Activated CD4-positive, alpha-beta T cell treated with anti-CD3 and anti-CD28 coated beads for 24 hours (primary cell): ENCODE data around the gene SEH1L.
"Not testable (repeated sequence)": the region's sequence is repeated elsewhere in the genome, so short reads cannot be mapped to it uniquely, and the experiment has no call there.

ENCODE experiments used
- DNase-seq, 2 donors: peaks; one replicate each; pipeline ENCODE4 v3.0.0-alpha.2; 2020; ENCODE audit warnings: low read depth in 2 of 2

The SEH1L gene

DNA sequence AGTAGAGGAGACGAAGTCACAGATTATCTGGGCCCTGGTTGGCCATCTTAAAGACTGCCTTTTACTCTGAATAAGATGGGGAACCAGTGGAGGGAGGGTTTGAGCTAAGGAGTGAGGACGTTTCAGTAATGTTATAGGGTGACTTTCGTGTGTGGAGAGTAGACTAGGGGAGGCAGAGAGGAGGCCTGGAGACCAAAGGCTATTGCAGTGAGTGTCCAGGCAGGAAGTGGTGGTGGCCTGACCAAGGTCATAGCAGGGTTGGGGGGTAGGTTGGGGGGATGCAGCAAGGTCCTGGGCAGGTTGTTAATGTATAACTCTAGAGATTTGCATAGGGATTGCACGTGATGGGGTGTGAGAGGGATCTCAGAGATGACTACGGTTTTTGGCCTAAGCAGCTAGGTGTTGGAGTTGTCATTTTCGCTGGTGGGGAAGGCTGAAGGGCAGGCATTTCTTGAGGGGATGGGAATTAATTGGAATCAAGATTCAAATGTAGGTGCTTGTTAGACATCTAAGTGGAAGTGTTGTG is 48.2 kb downstream of the SEH1L start:
- no peak for DNase-seq

DNA sequence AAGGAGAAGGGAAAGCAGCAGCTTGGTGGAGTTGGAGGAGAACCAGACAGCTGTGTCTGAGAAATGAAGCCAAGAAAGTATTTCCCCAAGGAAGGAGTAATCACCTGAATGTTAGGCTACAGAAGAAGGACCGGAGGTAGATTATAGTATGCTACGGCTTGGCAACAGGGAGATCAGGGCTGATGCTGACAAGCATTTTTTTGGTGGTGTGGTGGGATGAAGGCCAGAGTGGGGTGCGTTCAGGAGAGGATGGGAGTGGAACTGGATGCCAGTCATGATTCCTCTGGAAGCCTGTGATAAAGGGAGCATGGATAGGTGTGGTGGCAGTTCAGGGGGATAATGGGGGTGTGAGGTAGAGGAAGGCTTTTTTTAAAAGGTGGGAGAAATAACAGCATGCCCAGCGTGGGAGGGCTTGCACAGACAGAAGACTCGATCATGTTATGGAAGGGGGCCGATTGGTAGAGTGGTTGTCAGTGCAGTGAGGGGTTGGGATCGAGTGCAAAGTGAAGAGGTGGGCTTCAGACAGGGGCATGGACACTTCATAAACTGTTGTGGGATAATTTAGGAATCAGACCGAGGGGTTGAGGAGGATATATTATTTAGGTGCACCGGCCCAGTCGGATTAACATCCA is 49.0 kb downstream of the SEH1L start:
- no peak for DNase-seq

DNA sequence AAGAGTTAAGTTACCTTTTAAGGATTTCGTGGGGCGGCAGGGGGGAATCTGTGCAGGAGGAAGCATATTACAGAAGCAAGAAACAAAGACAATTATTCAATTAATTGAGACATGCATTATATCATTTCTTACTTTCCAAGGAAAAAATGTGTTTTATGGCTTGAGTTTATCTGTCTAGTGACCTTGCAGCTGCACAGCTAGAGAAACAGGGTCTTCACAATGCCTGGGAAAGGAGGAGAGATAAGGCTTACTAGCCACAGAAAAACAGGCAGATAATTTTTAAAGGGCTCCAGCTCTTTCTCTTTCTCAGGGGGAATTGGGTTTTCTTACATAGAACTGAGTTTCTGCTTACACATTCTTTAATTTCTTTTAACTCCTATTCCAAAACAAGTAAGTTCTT is 49.5 kb downstream of the SEH1L start:
- not testable (repeated sequence) for DNase-seq

DNA sequence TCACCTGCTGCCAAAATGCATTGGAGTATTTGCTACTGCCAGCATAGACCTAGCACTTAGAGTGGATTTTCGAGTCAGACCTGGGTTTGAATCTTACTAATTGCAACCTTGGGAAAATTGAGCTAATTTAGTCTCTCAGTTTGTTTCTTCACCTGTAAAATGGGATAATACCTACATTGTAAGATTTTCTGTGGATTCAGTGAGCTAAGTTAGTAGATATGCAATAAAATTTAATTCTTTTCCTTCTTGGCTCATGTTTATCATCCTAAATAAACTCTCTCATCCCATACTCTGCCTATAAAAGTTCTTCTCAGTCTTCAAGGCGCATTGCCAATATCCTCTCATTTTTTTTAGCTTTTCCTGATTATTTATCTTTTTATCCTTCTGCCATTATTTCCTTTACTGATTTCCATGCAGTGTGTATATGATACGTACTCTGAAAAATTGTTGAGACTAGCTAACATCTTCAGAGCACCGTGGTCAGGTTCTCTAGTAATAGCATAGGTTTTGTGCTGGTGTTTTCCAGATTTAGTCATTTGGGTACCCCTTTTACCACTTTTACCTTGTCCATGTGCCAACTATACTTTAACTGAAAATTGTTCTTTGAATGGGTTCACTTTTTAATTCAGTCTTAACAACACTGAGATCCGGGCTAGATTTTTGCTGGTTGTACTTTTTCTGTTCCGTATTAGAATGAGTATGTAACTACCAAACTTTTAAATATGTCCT is 50.7 kb downstream of the SEH1L start:
- DNase-seq, result no peak

DNA sequence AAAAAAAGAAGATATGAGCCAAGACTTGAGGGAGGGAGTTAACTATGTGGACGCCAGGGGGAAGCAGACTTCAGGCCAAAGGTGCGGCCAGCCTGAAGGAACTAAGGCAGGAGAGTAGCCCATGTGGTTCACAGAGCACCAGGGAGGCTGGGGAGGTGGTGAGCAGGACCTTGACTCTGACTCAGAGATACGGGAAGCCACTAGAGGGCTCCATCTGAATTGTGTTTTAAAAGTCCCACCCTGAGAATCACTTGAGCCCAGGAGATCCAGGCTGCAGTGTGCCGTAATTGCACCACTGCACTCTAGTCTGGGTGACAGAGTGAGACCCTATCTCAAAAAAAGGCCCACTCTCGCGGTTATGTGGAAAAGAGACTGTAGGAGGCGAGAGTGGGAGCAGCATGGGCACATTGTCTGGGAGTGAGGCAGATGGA is 55.7 kb downstream of the SEH1L start:
- DNase-seq, result no peak

DNA sequence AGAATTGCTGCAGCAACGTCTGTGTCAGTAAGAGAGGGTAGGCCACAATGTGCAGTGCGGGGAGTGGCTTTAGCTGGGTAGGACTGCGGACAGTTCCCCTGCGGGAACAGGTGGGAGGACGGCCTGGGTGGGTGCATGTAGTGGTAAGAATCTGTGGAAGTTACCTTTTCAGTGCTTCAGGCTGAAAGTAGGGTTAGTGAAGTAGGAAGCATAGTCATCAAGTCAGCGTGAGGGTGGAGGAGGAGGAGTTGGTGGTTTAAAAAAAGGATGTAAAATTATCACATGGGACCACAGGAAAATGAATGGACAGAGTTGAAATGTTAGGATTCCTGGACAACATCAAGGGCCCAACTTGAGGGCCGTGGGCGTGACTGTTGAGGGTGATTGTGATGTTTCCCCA is 56.6 kb downstream of the SEH1L start:
- DNase-seq, result no peak

DNA sequence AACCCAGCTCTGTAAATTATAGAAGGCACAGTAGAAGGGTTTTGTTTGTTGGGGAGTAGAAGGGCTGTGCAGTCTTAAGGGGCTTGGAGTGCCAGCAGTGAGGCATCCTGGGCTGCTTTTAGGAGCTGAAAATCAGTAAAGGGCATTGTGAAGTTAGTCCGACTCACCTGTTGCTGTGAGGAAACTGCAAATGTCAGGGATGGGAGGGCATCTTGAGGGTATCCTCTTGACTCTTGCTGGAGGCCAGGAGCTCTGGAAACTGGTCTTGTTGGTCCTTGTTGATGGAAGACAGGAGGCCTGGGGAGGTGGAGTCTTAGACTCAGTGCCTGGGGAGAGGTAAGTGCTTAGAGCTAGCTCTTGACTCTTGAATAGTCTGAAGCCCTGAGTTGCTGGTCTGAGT is 57.5 kb downstream of the SEH1L start:
- no peak for DNase-seq

DNA sequence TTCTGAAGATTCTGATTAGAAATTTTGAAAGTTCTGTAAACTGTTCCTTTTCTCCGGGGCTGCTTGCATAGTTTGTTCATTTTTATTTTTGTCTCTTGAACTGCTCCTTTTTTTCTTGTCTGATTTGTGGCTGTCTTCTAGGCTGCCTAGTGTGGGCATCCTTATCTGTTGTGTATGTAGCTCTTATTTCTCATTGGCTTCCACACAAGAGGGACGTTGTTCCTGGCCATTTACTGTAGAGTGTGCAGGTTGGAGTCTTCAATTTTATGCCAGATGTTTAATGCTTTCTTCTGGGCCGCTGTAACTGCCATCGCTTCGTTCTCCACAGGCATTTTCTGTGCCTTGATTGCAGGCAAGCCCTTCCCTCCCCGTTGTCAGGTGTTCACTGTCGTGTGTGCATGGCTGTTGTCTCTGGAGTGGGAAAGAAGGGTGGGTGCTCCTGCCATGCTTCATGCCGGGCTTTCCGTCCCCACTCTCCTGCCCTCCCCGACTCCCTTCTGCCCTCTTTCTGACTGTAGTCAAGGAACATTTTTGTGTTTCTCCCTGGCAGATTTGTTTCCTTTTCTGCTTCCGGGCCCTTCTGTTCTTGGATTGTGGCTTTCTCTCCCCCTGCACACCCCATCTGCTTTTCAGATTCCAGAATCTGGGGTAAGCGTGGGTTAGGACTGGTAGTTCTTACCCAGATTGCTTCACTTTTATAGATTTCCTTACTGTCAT is 58.9 kb downstream of the SEH1L start:
- no peak for DNase-seq

DNA sequence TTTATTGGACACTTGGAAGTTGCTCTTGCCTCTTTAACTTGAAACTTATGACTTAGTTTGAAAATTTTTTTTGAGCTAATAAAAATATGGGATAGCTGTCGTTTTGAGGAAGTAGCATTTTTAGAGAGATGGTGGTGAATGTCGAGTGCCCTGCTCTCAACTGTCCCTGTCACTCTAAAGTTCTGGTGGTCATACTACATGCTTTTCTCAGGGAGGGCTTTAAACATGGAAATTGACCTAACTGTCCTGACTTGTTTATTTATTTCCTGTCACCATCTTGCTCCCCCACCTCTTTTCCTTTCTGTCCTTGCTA is 59.4 kb downstream of the SEH1L start:
- DNase-seq, result no peak

DNA sequence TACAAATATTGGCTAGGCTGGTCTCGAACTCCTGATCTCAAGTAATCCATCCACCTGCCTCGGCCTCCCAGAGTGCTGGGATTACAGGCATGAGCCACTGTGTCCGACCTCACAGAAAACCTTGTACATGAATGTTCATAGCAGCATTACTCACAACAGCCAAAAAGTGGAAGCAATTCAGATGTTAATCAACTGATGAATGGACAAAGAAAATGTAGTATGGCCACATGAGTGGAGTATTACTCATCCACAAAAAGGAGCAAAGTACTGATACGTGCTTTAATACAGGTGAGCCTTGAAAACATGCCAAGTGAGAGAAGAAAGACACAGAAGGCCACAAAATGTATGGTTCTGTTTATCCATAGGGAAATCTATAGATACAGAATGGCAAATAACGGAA is 63.9 kb downstream of the SEH1L start:
- no peak for DNase-seq

DNA sequence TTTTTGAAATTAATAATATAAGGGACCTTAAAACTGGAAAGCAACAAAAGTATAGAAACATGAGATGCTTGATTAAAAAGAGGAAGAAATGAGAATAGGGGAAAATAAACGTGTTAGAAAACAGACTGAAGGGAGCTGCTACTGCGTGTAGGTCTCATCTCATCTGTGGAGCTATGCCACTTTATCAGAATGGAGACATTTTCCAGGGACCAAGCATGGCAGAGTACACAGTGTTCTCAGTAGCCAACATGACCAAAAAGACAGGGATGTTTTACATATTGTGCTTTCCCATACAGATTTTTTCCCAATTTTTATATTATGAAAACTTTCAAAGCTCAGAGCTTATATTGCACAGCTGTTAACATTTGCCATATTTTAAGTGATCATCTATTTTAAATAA is 66.4 kb downstream of the SEH1L start:
- no peak for DNase-seq

DNA sequence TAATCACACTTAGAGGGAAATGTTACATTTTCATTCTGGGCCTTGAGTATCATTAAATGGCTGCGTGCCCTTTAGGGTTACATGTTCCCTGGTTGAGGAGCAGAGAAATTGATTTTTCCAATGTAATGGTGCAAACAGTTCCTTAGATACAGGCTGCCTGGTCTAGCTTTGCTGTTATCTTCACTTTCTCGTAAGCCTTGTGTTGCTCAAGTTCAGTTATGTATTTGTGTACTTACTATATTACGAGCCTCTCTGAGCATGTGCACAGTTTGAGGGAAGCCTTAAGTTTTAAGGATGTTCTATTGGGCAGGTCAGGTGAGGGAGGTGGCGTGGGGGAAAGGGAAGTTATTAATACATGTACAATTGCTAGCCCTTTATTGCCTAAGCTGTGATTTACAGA is 67.0 kb downstream of the SEH1L start:
- DNase-seq, result no peak

DNA sequence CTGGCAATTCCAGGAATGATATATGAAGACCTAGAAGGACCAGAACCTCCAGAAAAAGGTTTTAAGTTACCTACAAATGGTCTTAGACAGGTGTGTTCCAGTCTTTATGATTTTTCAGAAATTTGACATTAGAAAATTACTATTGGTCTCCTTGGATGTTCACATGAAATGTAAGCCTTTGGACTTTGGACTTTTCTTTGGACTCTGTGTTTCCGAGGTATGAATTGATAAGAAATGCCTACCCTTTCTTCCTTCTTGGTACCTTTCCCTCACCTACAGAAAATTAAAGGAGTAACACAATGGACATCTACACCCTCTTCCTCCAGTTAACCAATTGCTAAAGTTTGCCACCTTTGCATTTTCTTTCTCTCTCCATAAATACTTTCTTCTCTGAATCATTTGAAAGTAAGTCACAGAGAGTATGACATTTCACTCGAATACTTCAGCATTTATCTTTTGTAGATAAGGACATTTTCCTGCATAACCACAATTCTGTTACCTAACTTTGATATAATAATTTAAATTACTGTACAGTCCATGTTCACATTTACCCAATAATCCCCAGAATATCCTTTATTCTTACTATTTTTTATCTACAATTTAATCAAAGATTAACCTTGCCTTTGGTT is 69.5 kb downstream of the SEH1L start:
- DNase-seq, result no peak

DNA sequence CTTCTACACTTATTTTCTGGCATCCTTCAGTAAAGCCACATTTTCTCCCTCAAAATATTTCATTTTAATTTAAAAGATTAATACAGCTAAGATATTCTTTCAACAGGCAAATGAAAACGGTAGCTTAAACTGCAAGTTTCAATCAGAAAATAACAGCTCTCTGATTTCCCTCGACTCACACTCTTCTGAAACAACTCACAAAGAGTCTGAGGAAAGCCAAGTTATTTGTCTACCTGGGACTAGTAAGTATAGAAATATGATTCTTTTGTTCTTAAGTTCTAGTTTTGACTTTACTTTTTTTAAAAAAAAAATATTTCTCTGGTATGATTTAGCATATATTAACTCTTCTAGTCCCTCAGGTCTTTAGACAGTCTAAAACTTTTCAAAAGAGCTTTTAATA is 70.6 kb downstream of the SEH1L start:
- no peak for DNase-seq

DNA sequence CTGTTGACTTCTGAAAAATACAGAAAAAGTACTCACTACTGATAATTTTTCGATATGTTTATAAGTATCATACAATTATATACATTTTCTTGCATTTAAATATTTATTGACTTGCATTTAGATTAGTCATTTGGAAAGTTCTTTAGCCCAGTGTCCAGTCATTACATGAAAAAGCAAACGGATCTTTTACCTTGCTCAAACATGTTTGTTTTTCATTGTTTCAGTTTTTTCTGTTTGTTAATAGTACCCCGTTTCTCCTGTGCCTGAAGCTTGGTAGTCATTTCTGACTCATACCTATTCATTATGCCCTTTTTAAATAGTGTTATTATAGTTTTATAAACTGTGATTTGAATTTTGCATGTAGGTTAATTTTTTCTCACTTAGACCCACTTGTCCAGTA is 71.5 kb downstream of the SEH1L start:
- no peak for DNase-seq

DNA sequence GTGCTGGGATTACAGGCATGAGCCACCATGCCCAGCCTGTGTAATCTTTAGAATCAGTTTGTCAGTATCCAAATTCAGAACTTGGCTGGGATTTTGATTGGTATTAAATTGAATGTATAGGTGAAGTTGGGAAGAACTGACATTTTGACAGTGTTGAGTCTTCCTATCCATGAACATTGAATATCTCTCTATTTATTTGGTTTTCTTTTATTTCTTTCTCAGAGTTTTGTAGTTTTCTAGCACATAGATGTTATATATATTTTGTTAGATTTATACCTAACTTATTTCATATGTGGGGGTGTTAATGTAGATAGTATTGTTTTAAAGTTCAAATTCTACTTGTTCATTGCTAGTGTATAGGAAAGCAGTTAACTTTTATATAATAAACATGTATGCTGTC is 74.8 kb downstream of the SEH1L start:
- DNase-seq, result no peak

DNA sequence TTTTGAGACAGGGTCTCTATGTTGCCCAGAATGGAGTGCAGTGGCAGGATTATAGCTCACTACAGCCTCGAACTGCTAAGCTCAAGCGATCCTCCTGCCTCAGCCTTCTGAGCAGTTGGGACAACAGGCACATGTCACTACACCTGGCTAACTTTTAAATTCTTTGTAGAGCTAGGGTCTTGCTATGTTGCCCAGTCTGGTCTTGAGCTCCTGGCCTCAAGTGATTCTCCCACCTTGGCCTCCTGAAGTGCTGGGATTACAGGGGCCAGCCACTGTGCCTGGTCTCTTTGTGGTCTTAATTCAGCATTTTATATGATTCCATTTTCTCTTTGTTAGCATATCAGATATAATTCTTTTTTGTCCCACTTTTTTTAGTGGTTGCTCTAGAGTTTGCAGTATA is 77.4 kb downstream of the SEH1L start:
- DNase-seq, result no peak

DNA sequence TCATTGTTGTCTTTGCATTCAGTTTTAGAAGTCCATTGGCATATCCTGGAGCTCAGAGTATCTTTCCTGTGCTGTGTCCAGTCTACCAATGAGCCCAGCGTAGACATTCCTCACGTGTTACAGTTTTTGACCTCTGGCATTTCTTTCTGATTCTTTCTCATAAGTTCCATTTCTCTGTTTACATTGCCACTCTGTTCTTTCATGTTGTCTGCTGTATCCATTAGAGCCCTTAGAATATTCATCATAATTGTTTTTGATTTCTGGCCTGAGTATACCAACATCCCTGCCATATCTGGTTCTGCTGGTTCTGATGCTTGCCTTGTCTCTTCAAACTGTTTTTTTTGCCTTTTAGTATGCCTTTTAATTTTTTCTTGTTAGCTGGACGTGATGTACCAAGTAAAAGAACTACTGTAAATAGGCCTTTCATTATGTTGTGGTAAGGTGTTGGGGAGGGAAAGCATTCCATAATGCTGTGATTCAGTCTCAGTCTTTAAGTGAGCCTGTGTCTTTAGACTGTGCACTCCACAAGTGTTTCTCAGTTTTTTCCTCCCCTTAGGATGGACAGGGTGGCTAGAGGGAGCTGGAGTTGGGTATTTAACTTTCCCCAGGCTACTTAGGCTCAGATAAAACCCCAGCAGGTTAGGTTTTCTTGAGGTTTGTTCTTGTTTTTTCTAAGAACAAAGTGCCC is 78.9 kb downstream of the SEH1L start:
- DNase-seq, result no peak

DNA sequence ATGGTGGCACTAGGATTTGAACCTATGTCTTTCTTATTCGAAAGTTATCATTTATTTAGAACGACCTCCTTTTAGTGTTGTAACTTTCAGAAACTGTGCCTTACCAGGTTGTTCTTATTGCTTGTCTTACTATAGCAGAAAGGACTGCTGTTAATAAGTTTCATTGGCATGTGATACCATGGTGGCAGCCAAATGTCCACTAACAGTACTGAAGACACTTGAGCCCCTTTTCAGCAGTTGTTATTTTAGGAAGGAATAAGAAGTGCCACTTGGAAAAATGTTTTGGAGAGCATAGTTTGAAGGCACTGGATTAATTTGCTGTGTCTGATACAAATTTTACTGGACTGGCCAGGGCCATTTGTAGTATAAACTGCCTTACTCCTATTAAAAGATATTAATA is 81.1 kb downstream of the SEH1L start:
- no peak for DNase-seq

DNA sequence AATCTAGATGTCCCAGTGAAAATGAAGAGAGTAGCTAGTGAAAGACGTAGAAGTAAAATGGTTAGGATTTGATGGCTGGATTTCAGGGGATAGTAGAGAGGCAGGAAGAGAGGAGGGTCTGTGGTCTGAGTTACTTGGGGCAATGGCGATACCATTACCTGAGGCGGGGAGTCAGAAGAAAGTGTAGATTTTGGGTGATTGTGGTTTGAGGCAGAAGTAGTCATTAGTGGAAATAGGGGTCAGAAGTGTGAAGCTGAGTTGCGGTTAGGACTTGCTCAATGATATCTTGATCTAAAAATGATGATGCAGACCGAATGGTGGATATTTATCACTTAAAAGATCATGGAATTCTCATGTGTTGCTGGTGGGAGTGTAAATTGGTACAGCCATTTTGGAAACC is 84.4 kb downstream of the SEH1L start:
- DNase-seq, result no peak

DNA sequence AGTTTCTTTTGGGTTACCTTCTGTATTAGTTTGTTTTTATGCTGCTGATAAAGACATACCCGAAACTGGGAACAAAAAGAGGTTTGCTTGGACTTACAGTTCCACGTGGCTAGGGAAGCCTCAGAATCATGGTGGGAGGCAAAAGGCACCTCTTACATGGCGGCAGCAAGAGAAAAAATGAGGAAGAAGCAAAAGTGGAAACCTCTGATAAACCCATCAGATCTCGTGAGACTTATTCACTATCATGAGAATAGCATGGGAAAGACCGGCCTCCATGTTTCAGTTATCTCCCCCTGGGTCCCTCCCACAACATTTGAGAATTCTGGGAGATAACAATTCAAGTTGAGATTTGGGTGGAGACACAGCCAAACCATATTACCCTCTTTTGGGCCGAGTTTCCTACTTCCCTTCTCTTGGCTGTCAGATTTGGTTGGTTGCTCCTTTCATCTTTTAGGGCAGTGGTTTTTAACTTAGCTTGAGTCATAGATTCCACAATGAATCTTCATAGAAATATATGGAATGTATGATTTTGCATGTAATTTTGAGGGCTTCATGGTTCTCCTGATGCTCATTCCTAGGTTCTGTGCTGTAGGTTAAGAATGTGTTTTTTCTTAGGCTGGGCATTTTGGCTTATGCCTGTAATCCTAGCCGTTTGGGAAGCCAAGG is 87.6 kb downstream of the SEH1L start:
- no peak for DNase-seq
